Activated CD8-positive, alpha-beta memory T cell treated with anti-CD3 and anti-CD28 coated beads, Interleukin-2, amount 50 U/mL, for 48 hours (primary cell): Measurements from ENCODE around the gene SMIM1.

ENCODE experiments used
- DNase-seq: peaks from one replicate; pipeline ENCODE4 v3.0.0-alpha.2; 2020

Gene SMIM1

DNA sequence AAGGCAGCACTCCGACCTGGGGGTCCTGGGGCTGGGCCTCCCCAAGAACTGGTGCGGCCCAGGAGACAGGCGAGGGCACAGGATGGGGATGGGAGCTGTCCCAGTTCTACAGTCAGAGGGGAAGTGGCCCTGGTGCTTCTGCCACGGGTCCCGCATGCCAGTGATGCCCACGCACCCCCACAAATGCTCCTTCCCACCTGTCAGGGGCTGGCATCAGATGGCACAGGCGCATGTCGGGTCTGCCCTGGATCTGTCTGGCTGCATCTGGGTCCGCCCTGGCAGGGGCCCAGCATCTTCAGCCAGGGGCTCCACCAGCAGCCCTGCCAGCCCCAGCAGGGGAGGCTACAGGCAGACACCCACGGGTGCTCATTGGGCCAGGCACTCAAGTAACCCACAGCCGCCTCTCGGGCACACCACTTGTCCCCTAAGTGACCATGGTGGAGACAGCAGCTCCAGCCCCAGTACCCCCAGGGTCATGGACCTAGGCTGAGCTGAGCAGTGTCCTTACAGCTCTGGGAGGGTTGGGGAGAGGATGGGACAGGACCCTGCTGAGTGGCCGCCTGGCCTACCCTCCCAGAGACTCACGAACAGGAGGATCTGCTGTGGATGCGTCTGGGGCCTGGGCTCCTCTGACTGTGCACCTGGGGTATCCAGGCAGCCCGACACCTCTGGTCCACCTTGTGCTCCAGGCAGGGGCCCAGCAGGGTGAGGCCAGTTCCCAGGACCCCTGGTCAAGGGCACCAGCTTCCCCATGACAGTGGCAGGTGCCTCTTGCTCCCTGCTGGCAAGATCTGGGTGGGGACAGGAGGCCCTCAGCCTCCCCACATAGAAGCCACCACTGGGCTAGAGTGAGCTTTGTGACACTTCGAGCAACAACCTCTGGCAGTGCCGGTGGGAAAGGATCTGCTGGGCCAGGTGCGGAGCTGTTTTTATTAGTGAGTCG is 5.4 kb downstream of the SMIM1 start:
- DNase-seq, result no peak

DNA sequence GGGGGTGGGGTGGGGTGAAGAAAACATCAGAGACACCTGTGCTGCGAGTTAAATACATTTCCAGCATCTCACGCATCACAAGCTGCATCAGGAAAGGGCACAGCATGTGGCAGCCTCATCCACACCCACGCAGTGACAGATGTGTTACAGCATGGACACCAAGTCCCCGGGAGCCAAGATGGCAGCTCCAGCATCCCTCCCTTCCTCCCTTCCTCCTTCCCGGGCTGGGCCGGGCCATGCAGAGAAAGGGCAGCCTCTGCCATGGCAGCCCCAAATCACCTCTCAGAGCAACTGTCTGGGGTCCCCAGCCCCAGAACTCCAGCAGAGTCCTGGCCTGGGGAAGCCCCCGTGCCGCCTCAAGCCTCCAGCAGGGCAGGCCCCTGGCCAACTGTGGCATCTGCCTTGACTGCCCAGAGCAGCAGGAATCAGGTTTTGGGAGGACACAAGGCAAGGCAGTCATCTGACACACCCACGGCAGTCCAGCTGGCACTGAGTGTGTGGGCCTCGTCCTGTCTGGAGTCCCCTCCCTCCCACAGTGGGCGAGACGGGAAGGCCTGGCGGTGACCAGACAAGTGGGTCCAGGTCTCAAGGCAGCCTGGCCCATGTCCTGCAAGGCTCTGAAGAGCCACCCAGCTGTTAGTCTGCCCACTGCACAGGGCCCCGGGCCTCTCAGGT is 6.2 kb downstream of the SMIM1 start:
- DNase-seq, result no peak

DNA sequence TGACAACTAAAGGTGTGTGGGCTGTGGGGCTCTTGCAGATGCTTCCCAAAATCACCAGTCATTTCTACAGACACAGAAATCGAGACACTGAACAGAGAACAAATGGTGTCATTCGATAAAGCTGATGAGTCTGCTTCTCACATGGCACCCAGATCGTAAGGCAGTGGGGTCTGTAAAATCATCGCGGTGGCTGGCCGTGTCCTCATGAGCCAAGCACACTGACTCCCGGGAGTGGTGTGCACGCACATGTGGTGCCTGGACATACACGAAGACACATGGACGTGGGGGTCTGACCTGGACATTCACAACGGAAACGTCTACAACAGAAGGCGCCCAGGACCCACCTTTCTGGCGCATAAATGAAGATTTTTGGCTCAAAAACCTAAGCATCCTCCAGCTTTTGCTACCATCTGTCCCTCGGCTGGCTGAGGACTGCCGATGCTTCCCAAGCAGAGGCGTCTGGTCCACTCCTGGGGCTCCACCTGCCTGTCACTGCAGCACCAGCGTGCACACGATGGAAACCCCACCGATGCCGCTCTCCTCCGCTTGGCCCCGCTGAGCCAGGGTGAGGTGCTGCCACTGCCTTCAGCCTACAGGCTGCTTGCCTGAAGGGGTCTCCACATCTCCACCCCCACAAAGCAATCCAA is 6.8 kb downstream of the SMIM1 start:
- no peak for DNase-seq

DNA sequence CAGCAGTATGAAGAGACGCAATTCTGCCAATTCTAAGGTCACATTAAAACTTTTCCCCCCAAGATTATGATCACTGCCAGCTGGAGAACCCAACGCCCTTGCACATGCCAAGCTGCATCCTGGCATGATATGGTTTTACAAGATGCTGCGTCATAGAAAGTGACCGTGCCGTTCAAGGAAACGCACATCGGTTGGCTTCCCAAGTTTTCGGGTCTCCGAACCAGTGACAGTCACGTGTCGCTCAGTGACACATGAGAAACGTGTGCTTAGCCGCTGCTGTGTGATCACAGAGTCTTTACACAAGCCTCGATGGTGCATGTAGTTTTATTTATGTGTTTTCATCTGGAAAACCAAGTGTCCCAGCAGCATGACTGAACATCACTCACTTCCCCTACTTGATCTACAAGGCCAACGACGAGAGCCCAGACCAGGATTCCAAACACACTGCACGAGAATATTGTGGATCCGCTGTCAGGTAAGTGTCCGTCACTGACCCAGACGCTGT is 7.4 kb downstream of the SMIM1 start:
- no peak for DNase-seq

DNA sequence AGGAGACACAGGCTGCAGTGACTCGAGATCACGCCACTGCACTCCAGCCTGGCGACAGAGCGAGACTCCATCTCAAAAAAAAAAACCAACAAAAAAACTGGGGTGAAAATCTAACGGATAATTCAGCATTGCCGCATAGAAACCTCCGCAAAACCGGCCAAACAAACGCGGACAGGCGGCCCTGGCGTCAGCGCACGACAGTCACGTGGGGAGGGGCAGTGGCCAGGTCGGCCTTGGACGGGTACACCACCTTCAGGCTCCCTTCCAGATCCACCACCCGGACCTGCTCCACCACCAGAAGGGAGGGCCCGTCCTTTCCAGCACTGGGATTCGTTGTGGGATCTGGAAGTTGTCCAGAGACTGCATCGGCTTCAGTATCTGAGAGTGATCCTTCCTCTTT is 8.4 kb downstream of the SMIM1 start:
- DNase-seq, result no peak

DNA sequence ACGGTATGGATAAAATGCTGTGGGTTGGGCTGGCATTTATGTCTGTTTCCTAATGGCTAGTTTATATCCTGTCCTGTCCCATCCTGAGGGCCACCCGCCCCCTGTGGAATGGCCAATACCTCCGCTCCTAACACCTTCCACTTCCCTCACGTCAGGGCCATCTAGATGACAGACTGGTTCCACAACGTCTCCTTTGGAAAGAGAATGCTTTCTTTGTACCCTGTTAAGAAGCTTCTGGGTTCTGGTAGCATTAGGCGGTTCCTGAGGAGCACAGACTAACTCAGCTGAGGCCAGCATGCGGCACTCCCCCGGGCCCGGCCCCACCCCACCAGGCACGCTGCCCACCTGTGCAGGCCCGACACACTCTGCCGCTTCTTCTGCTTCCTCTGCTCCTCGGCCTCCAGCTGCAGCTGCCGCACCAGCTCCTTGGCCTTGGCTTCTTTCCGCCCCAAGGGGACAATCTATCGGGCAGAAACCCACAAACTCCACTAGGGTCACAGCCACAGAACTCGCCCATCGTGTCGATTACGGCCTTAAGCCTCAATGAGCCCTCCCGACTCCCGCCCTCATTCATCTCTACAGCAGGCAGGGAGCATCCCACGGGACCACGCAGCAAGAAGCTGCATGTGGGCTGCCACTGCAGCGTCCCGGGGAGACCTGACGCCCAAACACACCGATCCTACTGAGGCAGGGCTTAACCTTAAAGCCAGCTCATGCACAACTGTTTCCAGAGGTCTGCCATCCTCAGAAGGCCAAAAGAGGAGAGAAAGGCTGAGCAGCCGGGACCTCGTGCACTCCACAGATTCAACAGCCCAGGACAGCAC is 11.3 kb downstream of the SMIM1 start:
- no peak for DNase-seq

DNA sequence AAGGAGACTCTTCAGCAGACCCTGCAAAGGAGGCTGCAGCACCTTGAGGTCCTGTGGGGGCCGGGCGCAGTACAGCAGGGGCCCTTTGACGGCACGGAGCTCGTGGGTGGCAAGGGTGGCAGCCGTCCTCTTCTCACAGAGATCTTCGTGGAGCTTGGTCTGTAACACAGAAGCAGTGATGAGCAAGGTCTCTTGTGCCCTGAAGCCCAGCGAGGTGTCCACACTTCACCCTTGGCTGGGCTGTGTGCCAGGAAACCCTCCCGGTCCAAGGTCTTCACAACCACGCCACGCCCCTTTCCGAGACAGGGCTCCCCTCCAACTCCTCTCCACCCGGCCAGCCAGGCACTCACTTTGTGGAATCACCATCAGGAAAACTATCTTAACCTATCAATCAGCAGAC is 12.5 kb downstream of the SMIM1 start:
- DNase-seq, result no peak

DNA sequence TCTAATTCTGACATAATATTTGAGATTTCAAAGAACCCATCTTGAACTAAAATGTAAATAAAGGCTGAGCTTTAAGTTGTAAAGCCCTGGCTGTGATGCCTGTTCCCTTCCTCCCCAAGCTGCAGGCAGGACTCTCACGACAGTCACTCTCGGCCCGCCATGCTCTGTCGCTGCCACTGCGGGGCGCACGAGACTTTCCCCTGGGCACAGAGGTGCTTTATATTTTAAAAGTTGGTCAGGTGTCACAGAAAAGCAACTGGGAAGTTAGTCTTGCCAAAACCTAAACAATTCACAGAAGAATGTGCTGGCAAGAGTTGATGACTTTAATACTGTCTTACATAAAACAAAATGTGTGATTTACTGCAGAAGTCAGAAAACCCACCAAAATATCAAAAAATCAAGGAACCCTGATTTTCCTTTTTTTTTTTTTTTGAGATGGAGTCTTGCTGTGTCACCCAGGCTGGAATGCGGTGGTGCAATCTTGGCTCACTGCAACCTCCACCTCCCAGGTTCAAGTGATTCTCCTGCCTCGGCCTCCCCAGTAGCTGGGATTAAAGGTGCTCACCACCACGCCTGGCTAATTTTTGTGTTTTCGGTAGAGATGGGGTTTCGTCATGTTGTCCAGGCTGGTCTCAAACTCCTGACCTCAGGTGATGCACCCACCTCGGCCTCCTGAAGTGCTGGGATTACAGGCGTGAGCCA is 13.1 kb downstream of the SMIM1 start:
- DNase-seq, result no peak

DNA sequence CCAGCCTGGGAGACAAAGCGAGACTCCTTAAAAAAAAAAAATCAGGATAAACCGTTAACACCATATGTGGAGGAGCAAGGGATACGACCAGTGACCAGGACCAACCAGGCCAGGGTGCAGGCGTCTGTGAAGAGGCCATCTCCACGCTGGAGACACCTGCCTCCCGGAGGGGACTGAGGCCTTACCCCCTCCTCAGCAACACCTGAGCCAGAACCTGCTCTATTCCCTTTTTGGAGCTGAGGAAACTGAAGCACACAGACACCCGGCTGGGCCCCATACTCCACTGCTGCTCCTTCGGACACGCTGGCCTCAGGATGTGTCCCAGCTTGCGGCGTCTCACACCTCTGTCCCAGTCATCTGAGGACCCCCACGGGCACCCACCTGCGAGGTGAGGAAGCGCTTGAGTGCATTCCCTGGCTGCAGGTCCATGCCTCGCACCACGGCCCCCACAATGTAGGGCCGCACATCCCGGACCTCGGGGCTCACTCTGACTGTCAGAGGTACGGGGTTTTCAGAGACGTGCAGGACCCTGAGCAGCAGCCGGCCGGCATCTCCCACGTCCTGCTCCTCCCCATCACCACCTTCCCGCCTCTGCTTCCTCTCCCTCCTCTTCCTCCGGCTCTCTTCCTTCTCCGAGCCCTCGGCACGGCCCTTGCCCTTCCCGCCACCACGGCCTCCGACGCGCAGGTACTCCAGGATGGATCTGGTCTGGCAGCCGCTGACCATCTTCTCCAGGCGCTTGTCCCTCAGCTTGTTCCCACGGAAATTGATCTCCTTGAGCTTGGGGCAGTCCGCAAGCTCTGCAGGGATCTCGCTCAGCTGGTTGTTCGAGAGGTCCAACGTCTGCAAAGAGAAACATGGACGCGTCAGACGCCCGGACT is 14.2 kb downstream of the SMIM1 start:
- DNase-seq, result no peak

DNA sequence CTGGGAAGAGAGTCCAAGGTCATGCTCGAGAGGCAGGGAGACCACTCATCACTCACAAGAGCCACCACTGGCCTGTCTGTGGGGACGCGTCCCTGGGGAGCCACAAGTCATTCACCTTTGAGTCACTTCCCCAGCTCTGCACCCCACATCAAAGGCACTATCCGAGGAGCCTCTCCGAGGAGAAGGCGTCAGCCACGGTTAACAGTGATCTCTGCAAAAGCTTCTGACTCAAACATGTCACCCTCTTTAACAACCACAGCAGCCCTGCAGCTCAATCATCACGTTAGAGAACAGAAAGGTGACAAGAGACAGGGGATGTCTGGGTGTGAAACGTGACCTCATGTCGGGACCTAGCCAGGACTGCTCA is 14.8 kb downstream of the SMIM1 start:
- DNase-seq, result peak; percentile 75

DNA sequence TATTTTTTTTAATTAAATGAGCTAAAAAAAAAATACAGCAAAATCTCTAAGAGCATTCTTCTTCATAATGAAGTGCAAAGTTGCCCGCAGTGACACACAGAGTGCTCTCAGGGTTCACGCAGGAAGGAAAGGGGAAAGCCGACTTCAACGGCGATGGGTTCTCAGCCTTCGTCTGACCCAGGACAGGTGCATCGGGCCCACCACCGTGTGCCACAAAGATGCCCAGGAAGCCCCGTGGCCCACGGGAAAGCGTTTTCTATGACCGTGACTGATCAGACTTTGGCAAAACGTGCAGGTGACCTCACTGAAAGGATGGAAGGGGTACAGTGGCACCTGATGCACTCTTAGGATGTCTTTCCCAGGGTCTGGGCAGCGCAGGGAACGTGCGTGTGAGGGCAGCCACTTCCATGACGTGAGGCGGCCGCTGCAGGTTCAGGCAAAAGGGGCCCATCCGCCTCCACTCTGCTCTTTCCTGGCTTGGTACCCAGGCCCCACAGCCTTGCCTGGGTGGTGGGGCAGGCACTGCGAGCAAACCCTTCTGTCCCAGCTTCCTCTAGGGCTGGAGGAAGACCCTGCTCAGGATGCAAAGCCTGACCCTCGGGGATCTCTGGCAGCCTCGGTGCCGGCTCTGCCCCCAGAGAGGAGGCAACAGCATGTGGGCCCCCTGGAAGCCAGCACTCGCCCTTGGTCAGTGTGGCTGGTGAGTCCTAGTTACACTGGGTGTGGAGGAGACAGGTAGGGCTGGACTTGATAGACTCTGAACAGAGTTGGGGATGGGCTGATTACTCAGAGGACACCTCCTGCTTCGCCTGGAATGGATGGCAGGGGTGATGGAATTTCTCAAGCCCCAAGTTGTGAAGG is 15.4 kb downstream of the SMIM1 start:
- DNase-seq, result no peak

DNA sequence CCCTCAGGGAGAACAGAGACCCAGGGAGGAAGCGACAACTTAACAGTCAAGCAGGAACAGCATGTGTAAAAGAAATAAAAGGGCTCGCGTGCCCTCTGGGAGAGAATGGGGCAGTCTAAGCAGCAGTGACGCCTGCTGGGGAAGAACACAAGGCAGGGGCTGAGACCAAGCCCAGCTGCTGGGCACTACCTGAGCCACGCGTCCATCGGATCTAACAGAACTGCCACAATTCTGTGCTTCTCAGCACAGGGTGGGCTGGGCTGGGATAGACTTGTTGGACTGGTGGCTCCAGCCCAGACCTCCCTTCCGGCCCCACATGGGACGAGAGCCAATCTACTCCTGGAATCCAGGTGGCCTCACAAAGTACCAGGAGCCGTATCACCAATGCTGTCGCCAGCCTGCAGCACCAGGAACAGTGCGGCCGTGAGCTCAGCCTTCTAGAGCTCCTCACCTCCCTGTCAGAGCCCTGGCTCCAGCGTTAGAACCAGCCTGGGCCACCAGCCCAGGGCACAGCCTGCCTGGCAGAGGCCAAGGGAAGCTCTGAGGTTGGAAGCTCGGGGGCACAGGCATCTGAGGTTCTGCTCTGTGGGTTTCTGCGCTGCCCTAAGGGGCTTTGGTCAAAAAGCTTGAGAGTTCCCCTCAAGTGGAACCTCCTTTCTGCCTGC is 16.3 kb downstream of the SMIM1 start:
- DNase-seq, result no peak

DNA sequence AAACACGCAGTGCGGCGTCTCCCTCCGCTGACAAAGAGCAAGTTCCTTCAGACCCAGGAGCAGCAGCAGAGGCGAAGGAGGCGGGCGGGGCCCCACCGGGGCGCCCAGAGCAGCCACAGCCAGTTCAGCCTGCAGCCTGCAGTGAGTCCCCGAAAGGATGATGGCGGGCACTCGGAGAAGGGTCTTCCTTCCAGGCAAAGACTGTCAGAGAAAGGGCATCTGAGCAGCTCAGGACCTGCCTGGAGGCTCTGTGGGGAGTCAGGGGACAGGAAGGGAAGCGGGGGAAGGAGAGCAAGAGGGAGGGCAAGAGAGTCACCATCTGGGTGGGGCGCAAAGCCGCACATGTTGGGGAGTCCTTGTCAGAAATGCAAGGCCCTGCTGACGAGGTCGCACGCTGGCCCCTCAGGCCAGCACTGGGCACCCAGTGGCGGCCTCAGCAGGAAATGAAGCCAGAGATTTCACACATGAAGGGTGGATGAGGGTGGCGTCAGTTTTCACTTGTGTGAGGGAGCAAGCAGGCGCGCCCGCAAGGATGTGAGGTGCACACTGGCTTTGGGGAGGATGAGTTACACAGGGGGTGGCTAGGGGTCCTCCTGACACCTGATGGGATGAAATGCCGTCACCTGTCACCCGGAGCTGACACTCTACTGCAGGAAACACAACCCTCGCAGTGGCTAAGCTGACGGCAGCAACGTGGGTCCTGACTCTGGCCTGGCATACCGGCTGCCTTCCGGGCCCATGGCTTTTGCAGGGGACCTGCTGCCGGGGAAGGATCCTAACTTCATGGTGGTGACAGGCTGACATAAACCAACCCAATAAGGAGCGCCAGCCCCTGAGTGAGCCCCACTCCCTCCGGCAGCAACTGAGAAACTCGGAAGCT is 17.1 kb downstream of the SMIM1 start:
- DNase-seq, result no peak

DNA sequence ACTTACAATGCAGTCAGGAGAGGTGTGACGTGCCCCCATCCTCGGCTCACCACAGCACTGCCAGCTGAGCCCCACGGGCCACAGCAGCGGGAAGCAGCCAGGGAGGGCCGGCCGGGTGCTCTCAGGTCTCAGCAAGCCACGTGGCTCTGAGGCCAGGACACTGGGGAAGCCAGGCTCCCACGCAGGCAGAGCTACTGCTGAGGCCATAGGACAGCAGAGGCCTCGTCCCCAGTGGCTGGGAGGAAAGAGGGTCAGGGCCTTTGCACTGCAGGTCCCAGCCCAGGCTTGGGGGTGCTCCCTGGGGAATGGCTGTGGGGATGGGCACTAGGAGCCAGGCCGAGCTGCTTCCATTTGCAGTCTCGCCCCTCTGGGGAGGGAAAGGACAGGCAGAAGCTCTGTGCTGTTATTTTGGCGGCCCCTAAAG is 18.0 kb downstream of the SMIM1 start:
- DNase-seq, result no peak

DNA sequence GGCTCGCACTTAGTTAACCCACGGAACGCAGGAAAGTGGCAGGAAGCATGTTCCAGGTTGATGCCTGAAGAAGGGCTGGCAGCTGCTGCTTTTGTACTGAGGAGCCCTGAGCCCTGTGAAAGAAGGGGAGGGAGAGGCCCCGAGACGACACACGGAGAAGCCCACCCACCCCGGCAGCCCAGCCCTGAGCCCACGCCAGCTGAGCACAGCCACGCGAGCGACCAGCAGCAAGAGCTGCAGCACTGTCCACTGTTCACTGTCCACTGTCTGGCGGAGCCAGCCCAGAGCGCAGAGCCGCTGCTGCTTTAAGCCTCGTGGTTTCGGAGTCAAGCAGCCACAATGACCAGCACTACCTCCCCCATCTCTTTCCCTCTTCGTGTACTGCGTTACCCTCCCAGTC is 18.4 kb downstream of the SMIM1 start:
- DNase-seq, result no peak

DNA sequence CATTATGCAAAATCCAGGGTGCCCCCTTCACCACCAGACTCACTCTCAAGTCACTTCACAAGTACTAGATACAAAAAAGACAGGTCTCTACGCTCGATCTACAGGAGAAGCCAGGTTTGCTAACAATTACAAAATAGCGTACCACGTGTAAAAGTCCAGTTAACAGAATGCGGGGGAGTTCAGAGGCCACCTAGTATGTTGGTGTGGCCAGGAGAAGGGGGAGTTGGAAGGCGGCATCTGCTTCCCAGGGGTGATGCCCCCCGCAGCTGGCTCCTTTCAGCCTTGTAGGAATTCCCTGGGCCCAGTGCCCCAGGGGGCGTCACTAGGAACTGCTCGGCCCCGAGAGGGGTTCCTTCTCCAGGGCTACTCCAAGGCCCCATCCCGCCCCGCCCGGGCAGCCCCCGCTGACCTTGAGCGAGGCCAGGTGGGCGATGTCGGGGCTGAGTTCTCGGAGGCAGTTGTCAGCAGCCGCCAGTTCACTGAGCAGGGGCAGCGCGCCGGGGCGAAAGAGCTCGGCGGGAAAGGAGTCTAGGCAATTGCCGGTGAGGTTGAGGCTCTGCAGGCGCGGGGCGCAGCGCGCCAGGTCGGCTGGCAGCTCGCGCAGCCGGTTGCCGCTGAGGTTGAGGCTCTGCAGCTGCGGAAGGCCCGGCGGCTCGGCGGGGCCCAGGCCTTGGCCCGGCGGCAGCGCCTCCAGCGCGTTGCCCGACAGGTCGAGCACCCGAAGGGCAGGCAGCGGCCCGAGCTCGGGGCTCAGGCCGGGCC is 23.1 kb downstream of the SMIM1 start:
- DNase-seq, result no peak

DNA sequence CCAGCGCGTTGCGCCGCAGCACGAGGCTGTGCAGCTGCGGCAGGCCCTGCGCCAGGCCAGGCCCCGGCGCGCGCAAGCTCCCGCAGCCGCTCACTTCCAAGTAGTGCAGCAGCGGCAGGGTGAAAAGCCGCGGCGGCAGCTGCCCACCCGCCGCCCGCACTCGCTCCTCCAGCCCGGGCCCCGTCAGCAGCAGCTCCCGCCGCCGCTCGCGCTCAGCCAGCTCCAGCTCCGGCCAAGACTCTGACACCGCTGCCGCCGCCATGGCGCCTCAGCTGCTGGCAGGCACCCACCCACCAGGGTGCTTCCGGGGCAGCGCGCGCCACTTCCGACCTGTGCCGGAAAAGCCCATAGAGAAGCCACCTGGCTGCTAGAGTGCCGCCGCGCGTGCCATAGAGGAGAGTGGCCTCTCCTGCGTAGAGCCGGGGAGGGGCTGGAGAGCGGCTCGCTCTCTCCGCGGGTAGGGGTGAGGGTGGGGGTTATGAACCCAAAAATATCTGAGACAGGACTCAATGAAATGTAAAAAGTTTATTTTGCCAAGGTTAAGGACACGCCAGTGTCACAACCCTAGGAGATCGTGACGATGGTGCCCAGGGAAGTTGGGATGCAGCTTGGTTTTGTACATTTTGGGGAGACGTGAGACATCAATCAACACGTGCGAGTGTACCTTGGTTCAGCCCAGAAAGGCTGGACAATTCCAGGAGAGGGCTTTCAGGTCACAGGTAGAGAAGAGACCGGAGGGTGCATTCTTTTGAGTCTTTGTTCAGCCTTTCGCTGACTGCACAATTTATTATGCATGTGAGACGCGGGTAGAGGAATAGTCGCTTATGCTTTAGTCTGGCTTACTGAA is 23.9 kb downstream of the SMIM1 start, which contains the start of gene LRRC47:
Gene LRRC47, minus strand, starts transcription at position 284 of the 847 bp plus-strand sequence. Its CDS starts 22 bp downstream, at position 262.
- peak; percentile 96 for DNase-seq
